GM19328 (cell line): Measurements from ENCODE around the gene CLIC1.

Experiments
- ATAC-seq: cut with Tn5 transposase; IDR thresholded peaks from one replicate; pipeline ENCODE4 v1.9.1; 2021; ENCODE audit warnings: mild to moderate bottlenecking, moderate library complexity; ENCODE audit not compliant: unreplicated experiment

CLIC1 gene

DNA sequence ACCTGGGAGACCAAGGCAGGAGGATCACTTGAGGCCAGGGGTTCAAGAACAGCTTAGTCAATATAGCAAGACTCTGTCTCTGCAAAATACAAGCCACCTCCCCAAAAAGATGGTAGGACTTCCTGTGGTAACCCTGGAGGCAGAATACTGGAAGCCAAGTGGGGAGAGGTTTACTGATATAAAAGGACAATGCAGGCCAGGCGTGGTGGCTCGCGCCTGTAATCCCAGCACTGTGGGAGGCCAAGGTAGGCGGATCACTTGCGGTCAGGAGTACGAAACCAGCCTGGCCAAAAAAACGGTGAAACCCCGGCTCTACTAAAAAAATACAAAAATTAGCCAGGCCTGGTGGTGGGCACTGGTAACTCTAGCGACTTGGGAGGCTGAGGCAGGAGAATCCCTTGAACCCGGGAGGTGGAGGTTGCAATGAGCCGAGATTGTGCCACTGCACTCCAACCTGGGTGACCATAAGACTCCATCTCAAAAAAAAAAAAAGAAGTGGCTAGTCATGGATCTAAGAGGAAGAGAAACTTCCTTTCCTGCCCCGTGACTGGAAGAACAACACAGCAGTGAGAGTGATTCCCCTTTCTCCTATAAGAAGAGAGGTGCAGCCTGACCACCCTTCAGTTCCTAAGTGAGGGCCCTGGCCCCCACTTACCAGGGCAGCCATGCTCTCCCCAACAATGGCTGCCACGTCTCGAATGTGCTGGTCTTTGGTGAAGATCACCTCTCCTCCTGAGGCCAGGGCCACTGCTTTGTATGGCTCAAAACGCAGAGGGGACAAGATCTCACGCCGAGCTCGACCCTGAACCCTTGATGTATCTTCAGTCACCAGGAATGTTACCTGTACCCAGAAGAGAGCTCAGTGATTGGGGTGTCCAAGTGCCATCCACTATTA, 32.3 kb upstream of the CLIC1 start:
- ATAC-seq, result no peak

DNA sequence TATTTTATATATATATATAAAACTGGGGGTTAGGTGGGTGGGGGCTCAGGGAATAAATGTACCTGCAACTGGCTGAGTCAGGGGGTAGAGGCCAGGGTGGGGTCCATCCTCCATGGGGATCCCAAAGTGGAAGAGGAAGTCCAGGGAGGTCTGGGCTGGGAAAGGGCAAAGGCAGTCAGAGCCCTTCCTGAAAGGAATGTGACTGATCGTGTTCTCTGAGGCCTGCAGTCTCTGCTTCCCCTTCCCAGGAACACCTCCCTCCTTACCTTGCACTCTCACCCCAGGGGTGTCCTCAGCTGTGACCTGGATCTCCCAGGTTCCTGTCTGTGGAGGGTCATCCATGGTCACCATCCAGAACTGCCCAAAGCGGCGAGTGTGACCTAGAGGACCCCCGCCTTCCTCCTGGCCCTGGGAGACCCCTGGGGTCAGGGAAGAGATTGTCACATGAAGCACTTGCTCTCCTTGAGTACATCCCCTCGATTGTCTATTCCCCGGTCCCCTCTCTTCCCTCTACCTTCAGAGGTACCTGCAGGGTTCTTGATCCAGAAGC, 30.8 kb upstream of the CLIC1 start:
- ATAC-seq, result no peak

DNA sequence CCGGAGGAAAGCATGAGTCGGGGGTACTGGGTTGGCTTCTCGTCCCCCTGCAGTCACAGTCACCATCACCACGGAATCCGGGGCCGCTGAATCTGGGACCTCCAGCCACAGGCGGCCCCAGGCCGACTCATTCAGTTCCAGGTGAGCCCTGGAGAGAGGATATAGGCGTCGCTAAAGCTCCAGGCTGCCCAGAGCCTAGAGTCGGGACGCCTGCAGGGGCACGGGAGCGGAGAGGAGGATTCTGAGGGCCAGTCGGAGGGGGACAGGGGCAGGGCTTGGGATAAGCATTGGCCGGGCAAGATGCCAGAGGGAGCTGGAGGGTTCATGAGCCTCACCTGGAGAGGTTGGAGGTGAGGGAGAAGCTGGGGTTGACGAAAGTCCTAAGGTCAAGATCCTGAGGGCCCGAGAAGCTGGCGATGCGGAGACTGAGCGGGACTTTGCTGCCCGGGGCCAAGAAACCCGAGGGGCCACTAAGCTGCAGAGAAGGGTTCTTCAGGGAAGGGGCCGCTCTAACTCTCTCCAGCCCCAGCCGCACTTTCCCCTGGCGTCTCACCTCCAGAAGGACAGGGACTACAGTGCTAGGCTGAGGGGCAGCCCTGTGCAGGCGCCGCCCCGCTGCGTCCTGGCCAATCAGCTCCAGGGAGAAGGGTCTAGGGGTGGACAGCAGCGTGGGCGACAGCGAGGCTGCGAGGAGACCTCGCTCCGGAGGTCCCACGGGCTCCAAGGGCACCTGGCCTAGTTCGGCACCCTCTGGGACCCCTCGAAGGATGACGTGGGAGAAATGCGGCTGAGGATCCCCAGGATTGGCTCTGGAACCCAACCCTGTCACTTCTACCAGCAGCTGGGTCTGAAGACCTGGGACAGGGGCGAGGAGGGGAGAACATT, 29.8 kb upstream of the CLIC1 start:
- ATAC-seq, result no peak

DNA sequence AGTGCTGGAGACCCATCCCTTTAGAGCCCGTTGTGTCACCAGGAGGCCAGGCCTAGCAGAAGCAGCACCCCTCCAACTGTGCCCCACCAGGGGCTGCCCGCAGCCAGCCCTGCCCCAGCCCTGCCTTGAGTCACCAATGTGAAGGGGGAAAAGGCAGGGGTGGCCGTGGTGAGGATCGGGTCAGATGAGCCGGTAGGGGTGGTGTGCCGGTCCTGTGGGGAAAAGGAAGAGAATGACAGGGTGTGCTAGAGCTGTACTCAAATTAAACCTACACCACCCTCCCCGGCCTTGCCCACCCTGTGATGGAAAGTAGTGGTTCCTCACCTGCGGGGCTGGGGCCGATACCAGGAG, 29.2 kb upstream of the CLIC1 start:
- no peak for ATAC-seq

- ATAC-seq, result no peak
Measured at GRCh38 chr6:31764198-31764597, 27.9 kb upstream of the CLIC1 start.

DNA sequence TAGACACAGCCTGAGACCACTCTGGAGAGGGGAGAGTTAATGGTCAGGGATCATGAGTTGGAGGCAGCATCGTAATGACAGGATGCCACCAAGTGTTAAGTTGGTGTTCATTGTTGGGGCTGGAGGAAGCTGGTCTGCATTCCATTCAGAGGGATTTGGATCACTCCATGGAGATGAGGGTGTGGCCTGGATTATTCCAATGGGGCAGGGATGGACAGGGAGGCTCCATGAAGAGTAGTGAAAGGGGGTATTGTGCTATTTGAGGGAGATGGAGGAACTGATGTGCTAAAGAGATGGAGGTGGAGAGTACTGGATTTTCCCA, 27.2 kb upstream of the CLIC1 start:
- no peak for ATAC-seq

DNA sequence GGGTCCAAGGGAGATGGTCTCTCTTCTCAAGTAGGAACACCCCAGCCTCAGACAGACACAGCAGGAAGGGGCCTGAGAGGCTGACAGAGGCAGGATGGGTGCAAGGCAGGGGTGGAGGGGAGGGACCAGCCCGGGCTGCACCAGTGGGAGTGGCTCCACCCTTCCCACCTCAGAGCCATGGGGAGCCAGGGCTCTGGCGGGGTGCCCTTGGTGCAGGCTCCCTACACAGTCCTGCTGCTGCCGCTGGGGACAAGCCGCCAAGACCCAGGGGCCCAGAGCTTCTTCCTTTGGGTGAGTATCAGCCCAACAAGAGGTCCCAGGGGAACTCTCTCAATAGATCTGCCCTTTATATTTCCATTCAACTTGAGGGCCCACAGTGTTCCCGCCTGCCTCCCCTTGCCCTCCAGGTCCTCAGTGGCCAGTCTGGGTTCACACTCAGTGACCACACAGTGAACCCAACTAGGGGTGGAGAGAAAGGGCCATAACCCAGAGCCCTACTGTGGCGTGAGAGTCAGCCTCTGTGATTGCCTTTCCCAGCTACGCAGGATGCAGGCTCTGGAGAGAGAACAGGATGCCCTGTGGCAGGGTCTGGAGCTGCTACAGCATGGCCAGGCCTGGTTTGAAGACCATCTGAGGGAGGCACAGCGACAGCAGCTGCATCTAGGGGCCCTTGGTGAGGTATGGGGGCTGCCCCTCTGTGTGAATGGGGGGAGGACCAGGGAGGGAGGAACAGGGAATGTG, 26.7 kb upstream of the CLIC1 start:
- ATAC-seq, result no peak

- no peak for ATAC-seq
Measured at GRCh38 chr6:31762356-31762755, 26.0 kb upstream of the CLIC1 start, which contains the start of gene SAPCD1. SAPCD1 (plus strand) TSS chr6:31762656; CDS start chr6:31763055, 399 bp downstream.

DNA sequence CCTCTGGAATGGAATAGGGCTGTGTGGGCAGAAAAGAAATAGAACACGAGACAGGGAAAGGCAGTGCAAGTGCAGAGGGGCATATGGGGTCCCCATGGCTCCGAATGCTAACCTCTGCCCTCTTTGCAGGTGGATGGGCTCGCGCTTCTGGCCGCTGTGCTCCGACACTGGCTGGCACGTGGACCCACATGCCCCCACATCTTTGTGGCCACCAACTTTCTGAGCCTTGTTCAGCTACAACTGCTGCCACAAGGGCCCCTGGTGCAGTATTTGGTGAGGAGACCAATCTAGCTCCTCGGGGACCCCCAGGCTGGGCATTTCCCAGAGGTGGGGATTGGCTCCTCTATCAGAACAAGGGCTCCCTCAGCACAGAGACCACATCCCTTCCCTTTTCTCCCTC, 25.0 kb upstream of the CLIC1 start:
- no peak for ATAC-seq

- ATAC-seq, result no peak
Measured at GRCh38 chr6:31760790-31761189, 24.5 kb upstream of the CLIC1 start.

DNA sequence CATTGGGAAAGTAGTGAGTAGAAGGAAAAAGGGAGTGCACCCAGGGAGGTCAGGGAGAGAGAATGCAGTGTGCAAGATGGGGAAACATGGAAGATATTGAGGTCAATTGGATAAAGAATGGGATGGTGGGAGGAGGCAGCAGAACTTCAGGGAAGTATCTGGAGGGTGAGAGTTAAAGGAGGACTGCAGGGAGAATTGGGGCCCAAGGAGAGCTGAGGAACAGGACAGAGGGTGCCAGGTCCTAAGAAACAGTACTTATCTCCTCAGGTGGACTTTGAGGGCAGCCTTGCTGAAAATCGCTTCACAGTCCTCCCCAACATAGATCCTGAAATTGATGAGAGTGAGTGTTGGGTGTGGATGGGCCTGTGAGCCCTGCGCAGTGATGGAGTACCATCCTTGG, 22.0 kb upstream of the CLIC1 start:
- ATAC-seq, result no peak

- no peak for ATAC-seq
Measured at GRCh38 chr6:31752739-31753319, 16.5 kb upstream of the CLIC1 start.

GRCh38 chr6:31750411-31751022, 14.2 kb upstream of the CLIC1 start:
- ATAC-seq, result no peak

GRCh38 chr6:31749301-31750036, 13.1 kb upstream of the CLIC1 start:
- ATAC-seq, result no peak

DNA sequence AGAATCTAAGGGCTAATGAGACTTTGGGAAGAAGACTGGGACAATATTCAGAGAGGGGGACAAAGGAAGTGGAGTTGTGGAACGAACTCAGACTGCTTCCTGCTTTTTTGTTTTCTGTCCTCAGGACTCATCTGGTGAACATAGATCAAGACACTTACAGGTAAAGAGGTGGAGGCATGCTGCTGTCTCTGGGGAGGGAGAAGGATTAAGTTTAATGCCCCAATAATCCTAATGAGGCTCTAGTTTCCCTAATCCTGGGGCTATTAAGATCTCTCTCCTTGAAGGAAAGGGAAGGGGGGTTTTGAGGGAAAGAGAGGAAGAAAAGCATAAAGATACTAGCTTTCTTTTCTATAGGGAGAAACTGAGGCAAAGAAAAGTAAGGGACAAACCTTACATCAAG, 8.1 kb upstream of the CLIC1 start:
- no peak for ATAC-seq

DNA sequence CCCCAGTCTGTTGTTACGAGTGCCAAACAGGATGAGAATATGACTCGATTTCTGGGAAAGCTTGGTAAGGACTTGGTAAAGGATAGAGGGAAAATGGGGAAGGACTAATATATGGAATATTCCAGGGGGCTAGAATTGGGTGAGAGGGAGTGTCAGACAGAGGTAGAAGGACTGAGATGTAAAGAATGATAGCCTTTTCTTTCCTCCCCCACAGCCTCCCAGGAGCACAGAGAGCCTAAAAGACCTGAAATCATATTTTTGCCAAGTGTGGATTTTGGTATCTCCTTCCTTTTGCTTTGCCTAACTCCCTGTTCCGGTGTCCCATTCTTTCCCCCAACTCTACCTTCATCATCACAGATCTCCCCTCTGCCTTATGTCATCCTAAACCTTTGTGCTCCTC, 6.6 kb upstream of the CLIC1 start:
- no peak for ATAC-seq

DNA sequence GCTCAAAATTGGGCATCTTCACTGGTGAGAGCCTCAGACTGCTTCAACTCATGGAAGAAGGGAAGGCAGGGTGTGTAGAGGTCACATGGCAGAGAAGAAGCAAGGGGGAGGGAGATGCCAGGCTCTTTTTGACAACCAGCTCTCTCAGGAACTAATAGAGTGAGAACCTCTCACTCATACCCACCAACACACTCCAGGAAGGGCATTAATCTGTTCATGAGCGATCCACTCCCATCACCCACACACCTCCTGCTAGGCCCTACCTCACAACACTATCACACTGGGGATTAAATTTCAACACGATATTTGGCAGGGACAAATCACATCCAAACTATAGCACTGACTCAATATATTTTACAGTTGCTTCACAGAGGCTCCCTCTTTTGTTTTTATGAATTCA, 5.5 kb upstream of the CLIC1 start:
- no peak for ATAC-seq

DNA sequence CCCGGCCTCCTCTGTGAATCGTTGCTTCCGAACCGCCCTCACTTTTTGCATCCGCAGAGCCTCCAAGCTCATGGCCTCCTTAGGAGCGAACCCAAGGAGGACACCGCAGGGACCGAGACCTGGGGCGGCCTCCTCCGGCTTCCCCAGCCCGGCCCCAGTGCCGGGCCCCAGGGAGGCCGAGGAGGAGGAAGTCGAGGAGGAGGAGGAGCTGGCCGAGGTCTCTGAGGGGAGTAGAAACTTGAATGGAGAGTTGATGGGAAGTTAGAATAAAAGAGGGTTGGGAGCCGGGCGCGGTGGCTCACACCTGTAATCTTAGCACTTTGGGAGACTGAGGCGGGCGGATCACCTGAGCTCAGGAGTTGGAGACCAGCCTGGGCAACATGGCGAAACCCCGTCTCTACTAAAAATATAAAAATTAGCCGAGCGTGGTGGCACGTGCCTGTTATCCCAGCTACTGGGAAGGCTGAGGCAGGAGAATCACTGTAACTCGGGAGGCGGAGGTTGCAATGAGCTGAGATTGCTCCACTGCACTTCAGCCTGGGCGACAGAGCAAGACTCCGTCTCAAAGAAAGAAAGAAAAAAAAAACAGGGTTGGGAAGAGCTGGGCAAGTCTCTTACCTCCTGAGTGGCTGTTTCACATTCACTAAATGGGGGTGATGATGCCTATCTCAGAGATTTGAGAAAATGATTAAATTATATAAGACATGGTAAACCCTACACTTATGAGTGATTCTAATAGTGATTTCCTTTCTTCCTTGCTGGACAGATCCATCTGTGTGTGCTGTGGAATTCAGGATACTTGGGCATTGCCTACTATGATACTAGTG, 4.3 kb upstream of the CLIC1 start:
- no peak for ATAC-seq
